Measurements from ENCODE around the gene TMEM217.

Gene TMEM217

GRCh38 chr6:37230104-37230503 lies 27.8 kb downstream of the TMEM217 start:
- Histone ChIP-seq H3K23ac (ENCODE audit: low read length) (no peak overlapping the region), H2AFZ (ENCODE audit: insufficient read depth, low read length, poor library complexity) (no peak overlapping the region), H2BK120ac (ENCODE audit: insufficient read depth, low read length, poor library complexity) (no peak overlapping the region), H2BK12ac (ENCODE audit: low read length) (no peak overlapping the region), H4K8ac (ENCODE audit: low read depth, low read length) (no peak overlapping the region), H3K36me3 (ENCODE audit: control insufficient read depth in 1 of 2, insufficient read depth in 2 of 2, low read length in 2 of 2) (no peaks in the 10 kb centered on the region), H2AK5ac (ENCODE audit: low read length) (no peak overlapping the region), H4K12ac (ENCODE audit: low read depth, low read length) (no peak overlapping the region), H3K4me1 (ENCODE audit: control insufficient read depth in 1 of 2, insufficient read depth in 2 of 2, low read length in 2 of 2) (no peaks in the 10 kb centered on the region), H3K27me3 (ENCODE audit: insufficient read depth, low read length) (no peaks in the 10 kb centered on the region), H3K4me3 (ENCODE audit: low read depth, low read length) (no peak overlapping the region), H3K79me2 (ENCODE audit: control insufficient read depth, insufficient read depth, low read length, poor library complexity) (no peaks in the 10 kb centered on the region), H4K91ac (ENCODE audit: low read depth, low read length) (no peak overlapping the region), H3K9me3 (ENCODE audit: insufficient read depth, low read depth, low read length) (no peaks in the 10 kb centered on the region), H3K27ac (ENCODE audit: low read depth, low read length) (no peak overlapping the region), H3K4me2 (ENCODE audit: low read length) (no peak overlapping the region), H3K9ac (ENCODE audit: low read length) (no peak overlapping the region), H2BK5ac (ENCODE audit: low read depth, low read length, poor library complexity) (no peak overlapping the region), H3K14ac (ENCODE audit: low read length) (no peak overlapping the region), H3K4ac (ENCODE audit: low read depth, low read length) (no peak overlapping the region), H3K18ac (ENCODE audit: low read length) (no peak overlapping the region), H3K79me1 (ENCODE audit: low read length) (no peaks in the 10 kb centered on the region)
- no peak for DNase-seq
- no CpG with 5 or more reads among the region's 6 CpGs for WGBS (ENCODE audit: extremely low coverage, insufficient coverage, insufficient read length)

- Histone ChIP-seq H3K18ac (ENCODE audit: low read length) (no peak overlapping the region), H3K23ac (ENCODE audit: low read length) (no peak overlapping the region), H2AK5ac (ENCODE audit: low read length) (no peak overlapping the region), H3K27me3 (ENCODE audit: insufficient read depth, low read length) (no peaks in the 10 kb centered on the region), H2BK12ac (ENCODE audit: low read length) (no peak overlapping the region), H2BK5ac (ENCODE audit: low read depth, low read length, poor library complexity) (no peak overlapping the region), H2BK120ac (ENCODE audit: insufficient read depth, low read length, poor library complexity) (no peak overlapping the region), H2AFZ (ENCODE audit: insufficient read depth, low read length, poor library complexity) (no peak overlapping the region), H3K4me3 (ENCODE audit: low read depth, low read length) (no peak overlapping the region), H3K79me2 (ENCODE audit: control insufficient read depth, insufficient read depth, low read length, poor library complexity) (no peaks in the 10 kb centered on the region), H3K36me3 (ENCODE audit: control insufficient read depth in 1 of 2, insufficient read depth in 2 of 2, low read length in 2 of 2) (no peaks in the 10 kb centered on the region), H4K91ac (ENCODE audit: low read depth, low read length) (no peak overlapping the region), H3K4me1 (ENCODE audit: control insufficient read depth in 1 of 2, insufficient read depth in 2 of 2, low read length in 2 of 2) (peaks cover 0 to 5% of the 10 kb centered on the region in 2 experiments), H3K4ac (ENCODE audit: low read depth, low read length) (no peak overlapping the region), H3K9me3 (ENCODE audit: insufficient read depth, low read depth, low read length) (no peaks in the 10 kb centered on the region), H3K4me2 (ENCODE audit: low read length) (no peak overlapping the region), H3K27ac (ENCODE audit: low read depth, low read length) (no peak overlapping the region), H4K8ac (ENCODE audit: low read depth, low read length) (no peak overlapping the region), H4K12ac (ENCODE audit: low read depth, low read length) (no peak overlapping the region), H3K9ac (ENCODE audit: low read length) (no peak overlapping the region), H3K14ac (ENCODE audit: low read length) (no peak overlapping the region), H3K79me1 (ENCODE audit: low read length) (peaks cover 4% of the 10 kb centered on the region)
- no peak for DNase-seq
- WGBS (ENCODE audit: extremely low coverage, insufficient coverage, insufficient read length): no CpG with 5 or more reads among the region's 5 CpGs
These were observed 32.4 kb downstream of the TMEM217 start for GRCh38 chr6:37225350-37226169.

- no peak for DNase-seq
- Histone ChIP-seq H3K27ac (ENCODE audit: low read depth, low read length) (no peak overlapping the region), H4K12ac (ENCODE audit: low read depth, low read length) (no peak overlapping the region)
These were observed 35.0 kb downstream of the TMEM217 start for GRCh38 chr6:37222992-37223391.

GRCh38 chr6:37222125-37222967 lies 35.6 kb downstream of the TMEM217 start:
- Histone ChIP-seq H3K18ac (ENCODE audit: low read length) (no peak overlapping the region), H3K9me3 (ENCODE audit: insufficient read depth, low read depth, low read length) (no peaks in the 10 kb centered on the region), H3K4ac (ENCODE audit: low read depth, low read length) (no peak overlapping the region), H4K12ac (ENCODE audit: low read depth, low read length) (no peak overlapping the region), H3K4me1 (ENCODE audit: control insufficient read depth in 1 of 2, insufficient read depth in 2 of 2, low read length in 2 of 2) (peaks cover 0 to 5% of the 10 kb centered on the region in 2 experiments), H3K27me3 (ENCODE audit: insufficient read depth, low read length) (no peaks in the 10 kb centered on the region), H3K4me2 (ENCODE audit: low read length) (peak overlapping the region; percentile 74), H3K23ac (ENCODE audit: low read length) (no peak overlapping the region), H4K8ac (ENCODE audit: low read depth, low read length) (peak overlapping the region; percentile 64), H3K27ac (ENCODE audit: low read depth, low read length) (peak overlapping the region; percentile 60), H3K79me1 (ENCODE audit: low read length) (peaks cover 4% of the 10 kb centered on the region), H3K36me3 (ENCODE audit: control insufficient read depth in 1 of 2, insufficient read depth in 2 of 2, low read length in 2 of 2) (no peaks in the 10 kb centered on the region), H2AK5ac (ENCODE audit: low read length) (no peak overlapping the region), H2AFZ (ENCODE audit: insufficient read depth, low read length, poor library complexity) (peak overlapping the region; percentile 78), H2BK5ac (ENCODE audit: low read depth, low read length, poor library complexity) (peak overlapping the region; percentile 11), H3K4me3 (ENCODE audit: low read depth, low read length) (peak overlapping the region; percentile 69), H3K9ac (ENCODE audit: low read length) (no peak overlapping the region), H4K91ac (ENCODE audit: low read depth, low read length) (no peak overlapping the region), H2BK12ac (ENCODE audit: low read length) (no peak overlapping the region), H3K79me2 (ENCODE audit: control insufficient read depth, insufficient read depth, low read length, poor library complexity) (no peaks in the 10 kb centered on the region), H2BK120ac (ENCODE audit: insufficient read depth, low read length, poor library complexity) (no peak overlapping the region), H3K14ac (ENCODE audit: low read length) (peak overlapping the region; percentile 25)
- DNase-seq: peak; percentile 97 to 99
- no CpG with 5 or more reads among the region's 39 CpGs for WGBS (ENCODE audit: extremely low coverage, insufficient coverage, insufficient read length)

More at GRCh38 chr6:37222992-37223391, 35.0 kb downstream of the TMEM217 start:
- Histone ChIP-seq H3K4me3 (ENCODE audit: low read depth, low read length) (no peak overlapping the region), H3K79me1 (ENCODE audit: low read length) (peaks cover 4% of the 10 kb centered on the region), H3K4ac (ENCODE audit: low read depth, low read length) (no peak overlapping the region), H2BK120ac (ENCODE audit: insufficient read depth, low read length, poor library complexity) (no peak overlapping the region), H3K79me2 (ENCODE audit: control insufficient read depth, insufficient read depth, low read length, poor library complexity) (no peaks in the 10 kb centered on the region), H3K27me3 (ENCODE audit: insufficient read depth, low read length) (no peaks in the 10 kb centered on the region), H3K23ac (ENCODE audit: low read length) (no peak overlapping the region), H3K4me2 (ENCODE audit: low read length) (peak overlapping the region; percentile 74), H3K9ac (ENCODE audit: low read length) (no peak overlapping the region), H3K18ac (ENCODE audit: low read length) (no peak overlapping the region), H3K4me1 (ENCODE audit: control insufficient read depth in 1 of 2, insufficient read depth in 2 of 2, low read length in 2 of 2) (peaks cover 0 to 5% of the 10 kb centered on the region in 2 experiments), H4K91ac (ENCODE audit: low read depth, low read length) (no peak overlapping the region), H2BK5ac (ENCODE audit: low read depth, low read length, poor library complexity) (no peak overlapping the region), H3K36me3 (ENCODE audit: control insufficient read depth in 1 of 2, insufficient read depth in 2 of 2, low read length in 2 of 2) (no peaks in the 10 kb centered on the region), H4K8ac (ENCODE audit: low read depth, low read length) (no peak overlapping the region), H3K14ac (ENCODE audit: low read length) (no peak overlapping the region), H3K9me3 (ENCODE audit: insufficient read depth, low read depth, low read length) (no peaks in the 10 kb centered on the region), H2BK12ac (ENCODE audit: low read length) (no peak overlapping the region), H2AFZ (ENCODE audit: insufficient read depth, low read length, poor library complexity) (no peak overlapping the region), H2AK5ac (ENCODE audit: low read length) (no peak overlapping the region)
